Measurements from ENCODE around the gene SBNO2.

Gene SBNO2

GRCh38 chr19:1136621-1137317 is 37.3 kb downstream of the SBNO2 start:
- Histone ChIP-seq H3K4me3 (no peak overlapping the region), H3K27ac (peak overlapping the region in 1 of 2 donors; percentile 11)
- no peak for TF ChIP-seq CTCF (IDR thresholded peaks at IDR 0.05)
- DNase-seq (ENCODE audit: low spot score) = no peak

GRCh38 chr19:1136201-1136600 is 37.9 kb downstream of the SBNO2 start:
- Histone ChIP-seq H3K27ac (peak overlapping the region in 1 of 2 donors; percentile 58), H3K4me3 (no peak overlapping the region)
- no peak for DNase-seq (ENCODE audit: low spot score)
- no peak for TF ChIP-seq CTCF (IDR thresholded peaks at IDR 0.05)

GRCh38 chr19:1135454-1135853 is 38.6 kb downstream of the SBNO2 start:
- TF ChIP-seq CTCF (IDR thresholded peaks at IDR 0.05) = no peak
- no peak for DNase-seq (ENCODE audit: low spot score)
- no peak overlapping the region for H3K4me3 ChIP-seq
- peak overlapping the region in 1 of 2 donors; percentile 58 for H3K27ac ChIP-seq

GRCh38 chr19:1134431-1134830 is 39.6 kb downstream of the SBNO2 start:
- peak overlapping the region in 1 of 2 donors; percentile 94 for H3K27ac ChIP-seq

GRCh38 chr19:1133471-1133929 is 40.6 kb downstream of the SBNO2 start:
- DNase-seq (ENCODE audit: low spot score) = no peak
- no peak for TF ChIP-seq CTCF (IDR thresholded peaks at IDR 0.05)
- no peak overlapping the region for H3K4me3 ChIP-seq
- peak overlapping the region; percentile 3 to 94 for H3K27ac ChIP-seq

More at GRCh38 chr19:1134431-1134830, 39.6 kb downstream of the SBNO2 start:
- no peak for DNase-seq (ENCODE audit: low spot score)
- no peak overlapping the region for H3K4me3 ChIP-seq
- TF ChIP-seq CTCF (IDR thresholded peaks at IDR 0.05) = no peak

- Histone ChIP-seq H3K27ac (peak overlapping the region; percentile 69 to 94), H3K4me3 (peak overlapping the region; percentile 76)
- TF ChIP-seq CTCF (IDR thresholded peaks at IDR 0.05) = no peak
- DNase-seq (ENCODE audit: low spot score) = no peak
These were observed 41.3 kb downstream of the SBNO2 start for GRCh38 chr19:1132552-1133383.
